ENCODE data around the gene NFATC2. TPM values are rescaled to one million over a fixed set of nuclear protein-coding genes. Genes with fewer than 3 reads are reported as not detected.

NFATC2 gene
- total and polyA plus RNA-seq, 2 experiments from 2014 or later: 0.52 to 0.59 TPM

DNA sequence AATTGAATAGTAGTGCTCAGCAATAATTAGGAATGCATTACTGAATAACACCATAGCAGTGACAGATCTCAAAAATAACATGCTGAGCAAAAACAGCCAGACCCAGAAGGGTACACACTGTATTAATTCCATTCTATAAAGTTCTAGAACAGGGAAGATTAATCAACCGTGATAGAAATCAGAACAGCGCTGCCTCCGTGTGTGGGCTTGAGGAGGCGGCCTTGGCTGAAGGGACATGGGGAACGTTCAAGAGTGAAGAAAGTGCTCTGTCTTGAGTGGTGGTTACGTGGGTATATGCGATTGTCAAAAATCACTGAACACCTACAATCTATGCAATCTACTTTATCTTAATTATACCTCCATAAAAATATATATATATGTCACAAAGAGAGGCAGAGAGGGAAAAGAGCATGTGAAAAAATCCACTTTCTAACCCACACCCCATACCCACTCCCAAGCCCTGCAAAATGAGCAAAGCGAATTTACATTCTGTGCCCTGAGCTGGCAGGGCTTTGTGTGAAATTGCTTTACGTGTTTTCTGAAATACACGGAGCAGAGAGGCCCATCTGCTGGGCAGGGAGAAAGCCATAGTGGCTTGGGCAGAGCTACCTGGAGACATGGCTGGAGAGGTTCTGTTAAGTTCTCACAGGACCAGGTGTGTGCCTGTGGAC, 74.4 kb downstream of the NFATC2 start:
- H2AFZ ChIP-seq: no peak overlapping the region
- H3K27me3 ChIP-seq (ENCODE audit: insufficient read depth): no peaks in the 10 kb centered on the region
- Mint-ChIP-seq H3K36me3 (ENCODE audit: low read depth) (no peaks in the 10 kb centered on the region), H3K9me3 (no peaks in the 10 kb centered on the region), H3K4me3 (no peak overlapping the region), H3K27ac (no peak overlapping the region), H3K27me3 (ENCODE audit: insufficient read depth, low read depth, poor library complexity) (peaks cover 11% of the 10 kb centered on the region), H3K4me1 (peaks cover 8% of the 10 kb centered on the region)
- no peaks in the 10 kb centered on the region for H4K20me1 ChIP-seq (replicated peaks; ENCODE audit: insufficient read depth)
- ATAC-seq (no peak), DNase-seq (ENCODE audit: low spot score) (no peak)
- H3K27ac ChIP-seq (ENCODE audit: low read depth): no peak overlapping the region
- no peaks in the 10 kb centered on the region for H3K36me3 ChIP-seq (ENCODE audit: insufficient read depth)
- H3K4me2 ChIP-seq: no peak overlapping the region
- no peak for TF ChIP-seq POLR2AphosphoS5 (IDR thresholded peaks at IDR 0.05; ENCODE audit: low read depth)
- no peak for TF ChIP-seq STAT1 (IDR thresholded peaks at IDR 0.05; ENCODE audit: unreplicated experiment)
- no peak for TF ChIP-seq CREB1 (CRISPR knock-in tag; IDR thresholded peaks at IDR 0.05; ENCODE audit: low read depth)
- TF ChIP-seq NANOG (IDR thresholded peaks at IDR 0.05; ENCODE audit: borderline replicate concordance): no peak
- no peak for TF ChIP-seq JUNB (IDR thresholded peaks at IDR 0.05; ENCODE audit: unreplicated experiment)
- TF ChIP-seq, protein P1, sequence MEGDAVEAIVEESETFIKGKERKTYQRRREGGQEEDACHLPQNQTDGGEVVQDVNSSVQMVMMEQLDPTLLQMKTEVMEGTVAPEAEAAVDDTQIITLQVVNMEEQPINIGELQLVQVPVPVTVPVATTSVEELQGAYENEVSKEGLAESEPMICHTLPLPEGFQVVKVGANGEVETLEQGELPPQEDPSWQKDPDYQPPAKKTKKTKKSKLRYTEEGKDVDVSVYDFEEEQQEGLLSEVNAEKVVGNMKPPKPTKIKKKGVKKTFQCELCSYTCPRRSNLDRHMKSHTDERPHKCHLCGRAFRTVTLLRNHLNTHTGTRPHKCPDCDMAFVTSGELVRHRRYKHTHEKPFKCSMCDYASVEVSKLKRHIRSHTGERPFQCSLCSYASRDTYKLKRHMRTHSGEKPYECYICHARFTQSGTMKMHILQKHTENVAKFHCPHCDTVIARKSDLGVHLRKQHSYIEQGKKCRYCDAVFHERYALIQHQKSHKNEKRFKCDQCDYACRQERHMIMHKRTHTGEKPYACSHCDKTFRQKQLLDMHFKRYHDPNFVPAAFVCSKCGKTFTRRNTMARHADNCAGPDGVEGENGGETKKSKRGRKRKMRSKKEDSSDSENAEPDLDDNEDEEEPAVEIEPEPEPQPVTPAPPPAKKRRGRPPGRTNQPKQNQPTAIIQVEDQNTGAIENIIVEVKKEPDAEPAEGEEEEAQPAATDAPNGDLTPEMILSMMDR (conservative IDR thresholded peaks at IDR 0.05; ENCODE audit: low read depth in 2 of 2): no peak
- TF ChIP-seq, protein P2, sequence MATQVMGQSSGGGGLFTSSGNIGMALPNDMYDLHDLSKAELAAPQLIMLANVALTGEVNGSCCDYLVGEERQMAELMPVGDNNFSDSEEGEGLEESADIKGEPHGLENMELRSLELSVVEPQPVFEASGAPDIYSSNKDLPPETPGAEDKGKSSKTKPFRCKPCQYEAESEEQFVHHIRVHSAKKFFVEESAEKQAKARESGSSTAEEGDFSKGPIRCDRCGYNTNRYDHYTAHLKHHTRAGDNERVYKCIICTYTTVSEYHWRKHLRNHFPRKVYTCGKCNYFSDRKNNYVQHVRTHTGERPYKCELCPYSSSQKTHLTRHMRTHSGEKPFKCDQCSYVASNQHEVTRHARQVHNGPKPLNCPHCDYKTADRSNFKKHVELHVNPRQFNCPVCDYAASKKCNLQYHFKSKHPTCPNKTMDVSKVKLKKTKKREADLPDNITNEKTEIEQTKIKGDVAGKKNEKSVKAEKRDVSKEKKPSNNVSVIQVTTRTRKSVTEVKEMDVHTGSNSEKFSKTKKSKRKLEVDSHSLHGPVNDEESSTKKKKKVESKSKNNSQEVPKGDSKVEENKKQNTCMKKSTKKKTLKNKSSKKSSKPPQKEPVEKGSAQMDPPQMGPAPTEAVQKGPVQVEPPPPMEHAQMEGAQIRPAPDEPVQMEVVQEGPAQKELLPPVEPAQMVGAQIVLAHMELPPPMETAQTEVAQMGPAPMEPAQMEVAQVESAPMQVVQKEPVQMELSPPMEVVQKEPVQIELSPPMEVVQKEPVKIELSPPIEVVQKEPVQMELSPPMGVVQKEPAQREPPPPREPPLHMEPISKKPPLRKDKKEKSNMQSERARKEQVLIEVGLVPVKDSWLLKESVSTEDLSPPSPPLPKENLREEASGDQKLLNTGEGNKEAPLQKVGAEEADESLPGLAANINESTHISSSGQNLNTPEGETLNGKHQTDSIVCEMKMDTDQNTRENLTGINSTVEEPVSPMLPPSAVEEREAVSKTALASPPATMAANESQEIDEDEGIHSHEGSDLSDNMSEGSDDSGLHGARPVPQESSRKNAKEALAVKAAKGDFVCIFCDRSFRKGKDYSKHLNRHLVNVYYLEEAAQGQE (IDR thresholded peaks at IDR 0.05; ENCODE audit: unreplicated experiment): no peak
- TF ChIP-seq, protein P3, sequence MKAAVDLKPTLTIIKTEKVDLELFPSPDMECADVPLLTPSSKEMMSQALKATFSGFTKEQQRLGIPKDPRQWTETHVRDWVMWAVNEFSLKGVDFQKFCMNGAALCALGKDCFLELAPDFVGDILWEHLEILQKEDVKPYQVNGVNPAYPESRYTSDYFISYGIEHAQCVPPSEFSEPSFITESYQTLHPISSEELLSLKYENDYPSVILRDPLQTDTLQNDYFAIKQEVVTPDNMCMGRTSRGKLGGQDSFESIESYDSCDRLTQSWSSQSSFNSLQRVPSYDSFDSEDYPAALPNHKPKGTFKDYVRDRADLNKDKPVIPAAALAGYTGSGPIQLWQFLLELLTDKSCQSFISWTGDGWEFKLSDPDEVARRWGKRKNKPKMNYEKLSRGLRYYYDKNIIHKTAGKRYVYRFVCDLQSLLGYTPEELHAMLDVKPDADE (IDR thresholded peaks at IDR 0.05): no peak
- TF ChIP-seq EZH2 (IDR thresholded peaks at IDR 0.05; ENCODE audit: low read depth, unreplicated experiment): no peak
- no peak for TF ChIP-seq ZNF114 (CRISPR knock-in tag; IDR thresholded peaks at IDR 0.05)
- TF ChIP-seq ZNF331 (CRISPR knock-in tag; IDR thresholded peaks at IDR 0.05; ENCODE audit: low read depth): no peak
- TF ChIP-seq, protein P4, sequence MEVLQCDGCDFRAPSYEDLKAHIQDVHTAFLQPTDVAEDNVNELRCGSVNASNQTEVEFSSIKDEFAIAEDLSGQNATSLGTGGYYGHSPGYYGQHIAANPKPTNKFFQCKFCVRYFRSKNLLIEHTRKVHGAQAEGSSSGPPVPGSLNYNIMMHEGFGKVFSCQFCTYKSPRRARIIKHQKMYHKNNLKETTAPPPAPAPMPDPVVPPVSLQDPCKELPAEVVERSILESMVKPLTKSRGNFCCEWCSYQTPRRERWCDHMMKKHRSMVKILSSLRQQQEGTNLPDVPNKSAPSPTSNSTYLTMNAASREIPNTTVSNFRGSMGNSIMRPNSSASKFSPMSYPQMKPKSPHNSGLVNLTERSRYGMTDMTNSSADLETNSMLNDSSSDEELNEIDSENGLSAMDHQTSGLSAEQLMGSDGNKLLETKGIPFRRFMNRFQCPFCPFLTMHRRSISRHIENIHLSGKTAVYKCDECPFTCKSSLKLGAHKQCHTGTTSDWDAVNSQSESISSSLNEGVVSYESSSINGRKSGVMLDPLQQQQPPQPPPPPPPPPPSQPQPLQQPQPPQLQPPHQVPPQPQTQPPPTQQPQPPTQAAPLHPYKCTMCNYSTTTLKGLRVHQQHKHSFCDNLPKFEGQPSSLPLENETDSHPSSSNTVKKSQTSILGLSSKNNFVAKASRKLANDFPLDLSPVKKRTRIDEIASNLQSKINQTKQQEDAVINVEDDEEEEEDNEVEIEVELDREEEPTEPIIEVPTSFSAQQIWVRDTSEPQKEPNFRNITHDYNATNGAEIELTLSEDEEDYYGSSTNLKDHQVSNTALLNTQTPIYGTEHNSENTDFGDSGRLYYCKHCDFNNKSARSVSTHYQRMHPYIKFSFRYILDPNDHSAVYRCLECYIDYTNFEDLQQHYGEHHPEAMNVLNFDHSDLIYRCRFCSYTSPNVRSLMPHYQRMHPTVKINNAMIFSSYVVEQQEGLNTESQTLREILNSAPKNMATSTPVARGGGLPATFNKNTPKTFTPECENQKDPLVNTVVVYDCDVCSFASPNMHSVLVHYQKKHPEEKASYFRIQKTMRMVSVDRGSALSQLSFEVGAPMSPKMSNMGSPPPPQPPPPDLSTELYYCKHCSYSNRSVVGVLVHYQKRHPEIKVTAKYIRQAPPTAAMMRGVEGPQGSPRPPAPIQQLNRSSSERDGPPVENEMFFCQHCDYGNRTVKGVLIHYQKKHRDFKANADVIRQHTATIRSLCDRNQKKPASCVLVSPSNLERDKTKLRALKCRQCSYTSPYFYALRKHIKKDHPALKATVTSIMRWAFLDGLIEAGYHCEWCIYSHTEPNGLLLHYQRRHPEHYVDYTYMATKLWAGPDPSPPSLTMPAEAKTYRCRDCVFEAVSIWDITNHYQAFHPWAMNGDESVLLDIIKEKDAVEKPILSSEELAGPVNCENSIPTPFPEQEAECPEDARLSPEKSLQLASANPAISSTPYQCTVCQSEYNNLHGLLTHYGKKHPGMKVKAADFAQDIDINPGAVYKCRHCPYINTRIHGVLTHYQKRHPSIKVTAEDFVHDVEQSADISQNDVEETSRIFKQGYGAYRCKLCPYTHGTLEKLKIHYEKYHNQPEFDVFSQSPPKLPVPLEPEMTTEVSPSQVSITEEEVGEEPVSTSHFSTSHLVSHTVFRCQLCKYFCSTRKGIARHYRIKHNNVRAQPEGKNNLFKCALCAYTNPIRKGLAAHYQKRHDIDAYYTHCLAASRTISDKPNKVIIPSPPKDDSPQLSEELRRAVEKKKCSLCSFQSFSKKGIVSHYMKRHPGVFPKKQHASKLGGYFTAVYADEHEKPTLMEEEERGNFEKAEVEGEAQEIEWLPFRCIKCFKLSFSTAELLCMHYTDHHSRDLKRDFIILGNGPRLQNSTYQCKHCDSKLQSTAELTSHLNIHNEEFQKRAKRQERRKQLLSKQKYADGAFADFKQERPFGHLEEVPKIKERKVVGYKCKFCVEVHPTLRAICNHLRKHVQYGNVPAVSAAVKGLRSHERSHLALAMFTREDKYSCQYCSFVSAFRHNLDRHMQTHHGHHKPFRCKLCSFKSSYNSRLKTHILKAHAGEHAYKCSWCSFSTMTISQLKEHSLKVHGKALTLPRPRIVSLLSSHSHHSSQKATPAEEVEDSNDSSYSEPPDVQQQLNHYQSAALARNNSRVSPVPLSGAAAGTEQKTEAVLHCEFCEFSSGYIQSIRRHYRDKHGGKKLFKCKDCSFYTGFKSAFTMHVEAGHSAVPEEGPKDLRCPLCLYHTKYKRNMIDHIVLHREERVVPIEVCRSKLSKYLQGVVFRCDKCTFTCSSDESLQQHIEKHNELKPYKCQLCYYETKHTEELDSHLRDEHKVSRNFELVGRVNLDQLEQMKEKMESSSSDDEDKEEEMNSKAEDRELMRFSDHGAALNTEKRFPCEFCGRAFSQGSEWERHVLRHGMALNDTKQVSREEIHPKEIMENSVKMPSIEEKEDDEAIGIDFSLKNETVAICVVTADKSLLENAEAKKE (CRISPR knock-in tag; IDR thresholded peaks at IDR 0.05): no peak
- no peak for TF ChIP-seq EZH2phosphoT487 (IDR thresholded peaks at IDR 0.05; ENCODE audit: unreplicated experiment)
- H3K4me3 ChIP-seq: no peak overlapping the region
- H3K9me2 ChIP-seq (ENCODE audit: insufficient read depth): no peaks in the 10 kb centered on the region
- no peaks in the 10 kb centered on the region for H3K79me2 ChIP-seq (replicated peaks; ENCODE audit: insufficient read depth)
- no peaks in the 10 kb centered on the region for H3F3A ChIP-seq (replicated peaks; ENCODE audit: low read depth)
- no peaks in the 10 kb centered on the region for H3K4me1 ChIP-seq (ENCODE audit: insufficient read depth)
